Mammary epithelial cell (primary cell): ENCODE results near the gene BASP1.

Experiments
- EZH2 ChIP-seq: IDR thresholded peaks from 2 replicates; pipeline ENCODE4 v1.6.1; 2012; ENCODE audit warnings: low read length, inconsistent platforms, borderline replicate concordance
- TF ChIP-seq, protein P1 (sequence below), 2 donors: IDR thresholded peaks in 1 of 2; conservative IDR thresholded peaks in 1 of 2; 2 replicates each; pipeline ENCODE4 v1.5.1; 2011 to 2012; ENCODE audit warnings: inconsistent platforms in 2 of 2, low read length in 2 of 2, mild to moderate bottlenecking in 2 of 2, control low read depth in 1 of 2, low read depth in 1 of 2; ENCODE audit not compliant: insufficient read depth in 1 of 2; ENCODE audit errors: extremely low read depth in 1 of 2

DNA sequence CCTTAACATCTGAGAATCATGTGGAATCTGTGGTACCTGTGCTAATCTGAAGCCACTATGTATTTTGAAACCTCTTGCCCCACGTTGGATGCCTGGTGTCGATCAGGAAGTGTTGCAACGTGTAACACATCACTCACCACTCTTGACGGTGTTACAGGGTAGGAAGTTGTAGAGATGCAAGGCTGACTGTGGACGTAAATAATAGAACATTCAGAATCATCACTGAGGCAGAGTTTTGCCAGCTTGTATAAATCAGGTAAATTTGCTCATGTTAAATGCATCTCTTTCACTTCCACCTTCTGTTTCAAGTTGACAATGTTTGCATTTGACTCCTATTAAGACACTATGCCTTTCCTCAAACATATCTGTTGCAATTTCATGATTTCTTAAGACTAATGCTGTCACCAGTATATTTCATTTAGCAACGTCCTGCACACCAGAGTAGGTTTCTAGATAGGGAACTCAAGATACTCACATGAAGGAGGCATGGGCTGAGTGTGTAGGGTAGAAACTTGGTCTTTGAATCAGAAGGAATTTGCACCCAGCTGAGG lies 38.1 kb downstream of the BASP1 start:
- TF ChIP-seq, protein P1, sequence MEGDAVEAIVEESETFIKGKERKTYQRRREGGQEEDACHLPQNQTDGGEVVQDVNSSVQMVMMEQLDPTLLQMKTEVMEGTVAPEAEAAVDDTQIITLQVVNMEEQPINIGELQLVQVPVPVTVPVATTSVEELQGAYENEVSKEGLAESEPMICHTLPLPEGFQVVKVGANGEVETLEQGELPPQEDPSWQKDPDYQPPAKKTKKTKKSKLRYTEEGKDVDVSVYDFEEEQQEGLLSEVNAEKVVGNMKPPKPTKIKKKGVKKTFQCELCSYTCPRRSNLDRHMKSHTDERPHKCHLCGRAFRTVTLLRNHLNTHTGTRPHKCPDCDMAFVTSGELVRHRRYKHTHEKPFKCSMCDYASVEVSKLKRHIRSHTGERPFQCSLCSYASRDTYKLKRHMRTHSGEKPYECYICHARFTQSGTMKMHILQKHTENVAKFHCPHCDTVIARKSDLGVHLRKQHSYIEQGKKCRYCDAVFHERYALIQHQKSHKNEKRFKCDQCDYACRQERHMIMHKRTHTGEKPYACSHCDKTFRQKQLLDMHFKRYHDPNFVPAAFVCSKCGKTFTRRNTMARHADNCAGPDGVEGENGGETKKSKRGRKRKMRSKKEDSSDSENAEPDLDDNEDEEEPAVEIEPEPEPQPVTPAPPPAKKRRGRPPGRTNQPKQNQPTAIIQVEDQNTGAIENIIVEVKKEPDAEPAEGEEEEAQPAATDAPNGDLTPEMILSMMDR (conservative IDR thresholded peaks at IDR 0.05 in 1 of 2, IDR thresholded peaks at IDR 0.05 in 1 of 2; ENCODE audit: extremely low read depth in 1 of 2, insufficient read depth in 1 of 2, low read depth in 1 of 2, low read length in 2 of 2) = no peak
- TF ChIP-seq EZH2 = no peak
